EH (cell line): ENCODE measurements around the gene POMGNT2.

Source experiments
- DNase-seq: peaks from one replicate; pipeline ENCODE4 v3.0.0-alpha.2; 2015; ENCODE audit warnings: low read depth

Gene POMGNT2

DNA sequence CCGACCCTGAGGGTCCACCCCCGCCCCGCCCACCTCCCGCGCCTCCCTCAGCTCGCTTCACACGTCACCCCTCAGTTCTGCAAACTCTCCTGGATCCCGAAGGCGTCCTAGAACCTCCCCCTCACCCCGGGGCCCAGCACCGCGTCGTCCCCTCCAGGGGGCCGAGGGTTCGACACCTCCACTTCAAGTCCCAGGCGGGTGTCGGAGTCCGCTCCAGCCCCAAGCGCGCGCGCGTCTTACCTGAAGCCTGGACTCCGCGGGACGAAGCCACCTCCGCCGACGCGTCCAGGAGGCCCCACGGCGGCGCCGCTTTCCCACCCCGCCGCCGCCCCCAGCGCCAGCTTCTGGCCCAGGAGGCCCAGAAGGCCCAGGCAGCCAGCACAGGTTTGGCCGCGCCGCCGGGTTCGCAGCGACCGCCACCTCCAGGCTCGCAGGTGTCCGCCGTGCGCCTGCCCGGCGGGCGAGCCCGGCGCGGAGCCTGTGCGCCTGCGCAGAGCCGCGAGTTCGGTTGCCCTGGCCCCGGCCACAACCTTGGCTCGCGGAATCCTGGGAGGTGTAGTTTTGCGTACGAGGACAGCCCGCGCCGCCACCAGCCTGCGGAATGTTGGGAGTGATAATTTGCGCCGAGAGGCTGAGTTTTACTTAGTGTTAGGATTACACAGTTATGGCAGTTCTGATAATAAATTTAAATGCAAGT lies at the start of gene POMGNT2:
Gene POMGNT2, minus strand, starts transcription at position 484 of the 697 bp plus-strand sequence. CDS start 24,648 bp downstream, outside the sequence.
- DNase-seq = peak; percentile 85

DNA sequence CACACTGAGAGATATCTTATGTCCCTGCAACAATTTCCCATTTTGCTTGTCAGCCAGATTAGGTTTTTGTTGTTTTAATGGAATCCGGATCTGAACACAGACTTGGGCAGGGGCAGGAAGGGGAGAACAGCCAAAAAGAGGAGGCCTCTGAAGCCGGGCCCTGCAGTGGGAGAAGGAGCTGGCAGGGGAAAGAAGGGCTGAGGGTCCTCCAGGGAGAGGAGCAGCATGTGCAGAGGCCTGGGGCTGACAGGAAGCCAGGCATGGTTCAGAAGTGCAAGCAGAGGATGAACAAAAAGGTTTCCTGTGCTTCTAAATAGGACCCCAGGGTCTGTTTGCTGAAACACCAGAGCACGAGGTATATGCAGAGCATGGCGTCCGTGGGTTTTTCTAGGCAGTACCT lies 49.1 kb upstream of the POMGNT2 start:
- DNase-seq = no peak

DNA sequence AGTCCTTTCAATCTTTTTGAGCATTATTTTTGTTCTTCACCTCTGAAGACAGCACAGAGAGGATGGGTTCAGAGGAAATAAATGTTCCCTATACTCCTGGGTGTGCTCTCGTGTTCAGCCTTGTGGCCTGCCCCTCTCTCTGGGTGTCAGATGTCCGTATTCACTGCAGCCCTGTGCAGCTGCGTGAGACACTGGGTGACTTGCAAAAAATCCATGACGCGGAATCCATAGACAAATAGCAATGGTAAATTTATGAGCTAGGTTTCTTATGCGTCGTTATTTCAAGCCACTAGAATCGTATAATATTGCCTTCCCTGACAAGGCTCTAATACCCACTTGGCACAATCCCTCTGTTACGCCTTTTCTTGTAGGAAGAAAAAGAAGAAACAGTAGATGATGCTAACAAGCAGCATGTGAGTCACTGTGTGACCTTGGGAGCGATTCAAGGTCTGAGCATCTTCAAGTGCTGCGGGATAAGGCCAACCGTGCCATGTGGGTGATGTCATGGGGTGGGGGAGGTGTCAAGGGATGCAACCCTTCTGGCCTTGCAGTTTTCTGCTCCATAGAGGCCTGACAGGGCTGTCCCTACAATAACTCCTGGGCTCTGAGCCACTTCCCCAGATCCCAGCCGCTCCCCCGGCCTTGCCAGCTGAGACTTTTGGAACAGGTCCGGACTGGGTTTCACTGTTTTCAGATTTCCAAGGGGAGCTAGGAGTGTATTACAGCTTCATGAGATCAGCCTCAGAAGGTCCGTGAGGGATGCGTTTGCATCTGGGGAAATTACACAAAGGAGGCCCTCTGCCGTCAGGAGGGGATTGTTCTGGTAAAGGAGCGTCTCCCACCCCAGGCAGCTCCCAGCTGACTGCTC lies 47.6 kb upstream of the POMGNT2 start:
- DNase-seq = peak; percentile 73

DNA sequence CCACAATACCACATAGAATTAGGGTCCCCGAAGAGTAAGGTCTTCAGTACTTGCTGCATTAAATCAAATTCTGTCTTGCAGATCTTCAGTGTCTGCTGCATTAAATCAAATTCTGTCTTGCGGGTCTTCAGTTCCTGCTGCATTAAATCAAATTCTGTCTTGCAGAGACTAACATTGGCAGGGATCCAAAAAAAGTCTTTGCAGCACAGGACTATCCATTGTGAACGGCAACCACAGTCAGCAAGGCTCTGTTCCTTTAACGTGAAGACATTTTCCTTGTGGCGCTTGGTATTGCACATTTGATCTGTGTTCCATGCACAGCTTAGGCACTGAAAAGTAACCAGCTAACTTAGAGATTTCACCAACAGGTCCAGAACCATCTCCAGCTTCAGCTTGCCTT lies 46.8 kb upstream of the POMGNT2 start:
- DNase-seq = no peak

DNA sequence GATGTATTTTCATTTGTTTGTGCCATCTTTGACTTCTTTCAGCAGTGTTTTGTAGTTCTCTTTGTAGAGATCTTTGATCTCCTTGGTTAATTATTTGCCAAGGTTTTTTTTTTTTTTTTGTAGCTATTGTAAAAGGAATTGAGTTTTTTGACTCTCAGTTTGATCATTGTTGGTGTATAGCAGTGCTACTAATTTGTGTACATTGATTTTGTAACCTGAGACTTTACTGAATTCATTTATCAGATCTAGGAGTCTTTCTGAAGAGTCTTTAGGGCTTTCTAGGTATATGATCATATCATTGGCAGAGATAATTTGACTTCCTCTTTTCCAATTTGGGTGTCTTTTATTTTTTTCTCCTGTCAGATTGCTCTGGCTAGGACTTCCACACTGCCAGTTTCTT lies 42.2 kb upstream of the POMGNT2 start:
- no peak for DNase-seq

DNA sequence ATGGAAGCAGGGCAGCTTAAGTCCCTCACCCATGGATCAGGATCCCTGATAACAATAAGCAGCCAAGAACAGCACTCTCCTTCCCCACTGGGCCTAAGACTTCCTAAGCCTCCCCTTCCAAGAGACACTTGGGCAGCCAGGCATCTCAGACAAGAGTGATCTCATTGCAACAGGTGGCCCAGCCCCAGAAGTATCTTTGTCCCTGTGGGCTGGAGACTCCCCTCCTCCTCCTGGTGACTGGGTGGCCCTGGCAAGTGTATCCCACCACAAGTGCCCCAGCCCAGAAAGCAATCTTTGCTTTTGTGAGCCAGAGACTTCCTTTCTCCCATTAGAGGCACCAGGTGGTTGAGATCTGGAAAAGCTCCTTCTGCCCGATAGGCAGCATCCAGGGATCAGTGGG lies 40.7 kb upstream of the POMGNT2 start:
- DNase-seq = no peak

DNA sequence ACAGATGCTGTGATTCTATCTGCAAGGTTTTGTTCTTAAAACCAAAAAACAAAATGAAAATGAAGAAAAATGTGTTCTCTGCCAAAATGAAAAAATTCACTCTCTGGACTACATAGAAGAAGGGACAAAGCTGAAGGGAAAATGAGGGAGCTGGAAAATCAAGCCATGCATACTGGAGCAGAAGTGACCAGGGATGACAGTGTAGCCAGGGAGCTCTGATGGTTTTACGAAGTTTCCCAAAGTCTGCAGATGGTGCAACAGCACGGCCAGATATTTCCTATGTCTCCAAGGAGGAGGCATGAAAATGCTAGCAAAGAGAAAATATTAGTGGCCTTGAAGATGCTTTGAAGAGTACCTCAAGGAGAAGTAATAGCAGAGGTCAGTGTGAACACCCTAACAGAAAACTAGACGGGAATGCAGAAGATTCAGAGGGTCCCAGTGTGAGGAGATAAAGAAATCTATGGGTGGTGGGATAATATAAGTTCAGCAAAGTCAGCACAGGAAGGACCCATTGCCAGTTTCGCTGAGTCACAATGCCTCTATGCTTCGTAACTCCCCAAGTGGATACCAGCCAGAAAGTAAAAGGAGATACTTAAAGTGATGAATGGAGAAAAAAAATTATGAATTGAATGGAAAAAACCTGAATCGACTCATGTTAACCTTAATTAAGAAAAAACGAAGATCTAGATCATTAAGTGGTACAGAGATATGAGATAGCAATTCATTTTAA lies 39.0 kb upstream of the POMGNT2 start:
- peak; percentile 43 for DNase-seq

DNA sequence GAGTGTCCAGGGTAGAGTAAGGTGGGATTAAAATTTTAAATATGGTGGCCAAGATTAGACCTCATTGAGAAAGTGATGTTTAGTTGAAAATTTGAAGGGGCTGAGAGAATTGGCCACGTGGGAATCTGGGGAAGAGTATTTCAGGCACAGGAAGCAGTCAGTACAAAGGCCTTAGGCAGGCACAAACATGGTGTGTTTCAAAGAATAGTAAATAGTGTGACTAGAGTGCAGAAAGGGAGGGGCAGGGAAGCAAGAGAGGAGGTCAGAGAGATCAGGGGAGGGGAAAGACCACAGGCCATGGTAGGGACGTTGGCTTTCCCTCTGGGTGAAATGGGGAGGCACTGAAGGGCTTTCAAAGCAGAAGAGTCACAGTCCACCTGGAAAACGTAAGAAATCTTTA lies 36.6 kb upstream of the POMGNT2 start:
- no peak for DNase-seq

DNA sequence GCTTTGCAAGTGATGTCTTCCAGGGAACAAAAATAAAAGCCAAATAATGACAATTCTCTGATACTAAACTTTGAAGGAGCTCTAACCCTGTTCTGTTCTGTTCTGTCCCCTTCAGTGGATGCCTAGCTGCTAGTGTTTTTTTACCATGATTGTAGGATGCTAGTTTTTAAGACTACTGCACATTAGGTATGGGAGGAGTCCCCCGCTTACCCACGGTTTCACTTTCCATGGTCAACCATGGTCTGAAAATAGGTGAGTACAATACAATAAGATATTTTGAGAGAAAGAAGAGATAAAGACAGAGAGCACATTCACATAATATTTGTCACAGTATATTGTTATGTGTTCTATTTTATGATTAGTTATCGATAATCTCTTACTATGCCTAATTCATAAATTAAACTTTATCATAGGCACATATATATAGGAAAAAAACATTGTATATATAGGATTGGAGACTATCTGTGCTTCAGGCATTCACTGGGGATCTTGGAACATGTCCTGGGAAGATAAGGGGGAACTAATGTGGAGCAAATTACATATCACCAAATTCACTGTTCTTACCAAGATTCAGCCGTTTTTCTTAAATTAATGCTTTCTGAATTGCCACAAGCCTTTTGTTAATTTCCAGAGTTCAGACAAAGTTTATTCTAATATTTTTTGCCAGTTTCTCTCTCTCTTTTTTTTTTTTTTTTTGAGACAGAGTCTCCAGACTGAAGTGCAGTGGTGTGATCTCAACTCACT lies 32.8 kb upstream of the POMGNT2 start:
- DNase-seq = no peak

DNA sequence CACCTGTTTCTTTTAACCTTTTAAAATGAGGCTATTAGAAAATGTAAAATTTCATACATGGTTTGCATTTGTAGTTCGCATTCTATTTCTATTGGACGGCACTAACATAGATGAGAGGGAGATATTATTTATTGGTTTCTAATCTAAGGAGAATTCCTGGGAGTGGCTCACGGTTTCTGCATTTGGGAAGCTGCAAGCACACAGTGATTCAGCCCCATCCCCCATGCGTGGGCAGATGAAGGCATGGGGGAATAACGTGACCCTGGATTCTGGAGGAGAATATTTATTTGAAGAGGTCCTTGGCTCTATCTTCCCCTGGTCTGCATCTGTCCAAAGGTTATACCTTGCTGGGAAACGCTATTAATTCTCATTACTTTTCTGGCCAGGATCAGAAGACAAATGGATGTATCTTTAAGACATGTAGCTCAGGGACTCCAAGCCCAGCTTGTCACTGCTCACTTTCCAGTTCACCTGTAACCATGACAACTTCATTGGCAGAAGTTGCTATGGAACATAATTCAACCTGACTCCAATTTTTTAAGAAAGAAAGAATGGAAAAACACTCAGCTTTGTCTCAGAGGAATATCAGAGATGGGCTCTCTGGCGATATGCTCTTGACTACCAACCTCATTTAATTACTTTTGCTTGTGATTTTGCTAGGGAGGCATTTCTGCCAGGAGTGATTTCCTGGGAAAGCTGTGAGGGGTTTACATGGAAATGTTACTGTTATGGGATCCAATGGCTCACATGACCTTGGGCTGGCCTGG lies 27.2 kb upstream of the POMGNT2 start:
- DNase-seq = no peak

DNA sequence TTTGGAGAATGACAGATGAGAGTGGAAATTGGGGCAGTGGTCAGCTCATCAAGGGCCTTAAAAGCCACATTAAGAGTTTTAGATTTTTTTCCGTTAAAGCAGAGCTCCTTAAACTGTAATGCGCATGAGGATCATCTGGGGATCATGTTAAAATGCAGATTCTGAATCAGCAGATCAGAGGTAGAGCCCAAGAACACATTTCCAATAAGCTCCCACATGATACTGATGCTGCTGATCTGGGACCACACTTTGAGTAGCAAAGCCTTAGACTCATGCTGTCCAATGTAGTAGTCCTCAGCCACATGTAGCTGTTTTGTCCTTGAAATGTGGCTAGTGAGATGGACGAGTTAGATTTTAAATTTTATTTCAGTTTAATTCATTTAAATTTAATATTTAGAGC lies 26.3 kb upstream of the POMGNT2 start:
- DNase-seq = no peak

DNA sequence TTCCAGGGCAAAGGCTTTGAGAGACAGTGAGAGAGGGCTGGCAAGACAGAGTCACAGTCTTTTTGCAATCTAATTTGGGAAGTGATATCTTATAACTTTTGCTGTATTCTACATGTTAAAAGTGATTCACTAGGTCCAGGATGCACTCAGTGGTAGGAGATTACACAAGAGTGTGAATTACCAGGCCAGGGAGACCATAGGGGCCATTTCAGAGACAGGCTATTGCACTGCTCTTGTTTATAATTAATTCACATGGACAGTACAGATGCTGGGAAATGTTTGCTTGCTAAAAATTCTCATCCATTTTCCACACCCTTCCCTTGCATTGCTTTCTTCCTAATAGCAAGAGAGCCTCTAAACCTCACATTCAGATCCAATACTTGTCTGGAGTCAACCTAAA lies 22.6 kb upstream of the POMGNT2 start:
- DNase-seq = no peak

DNA sequence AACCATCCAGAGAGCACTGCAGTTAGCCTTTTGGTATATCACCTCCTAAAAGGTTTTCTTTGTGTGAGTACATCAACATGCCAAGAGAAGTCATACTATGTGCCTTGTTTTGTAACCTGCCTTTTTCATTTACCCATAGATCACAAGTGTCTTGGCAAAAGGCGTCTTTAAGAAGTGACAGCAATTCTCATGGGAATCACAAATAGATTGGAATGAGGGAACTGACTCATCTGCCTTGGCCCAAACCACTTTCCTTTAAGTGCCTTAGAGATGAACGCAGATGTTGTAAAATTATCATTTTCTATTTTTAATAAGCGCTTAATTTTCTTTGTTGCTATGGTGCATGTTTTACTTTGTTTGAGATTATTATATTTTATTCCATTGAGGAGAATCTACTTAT lies 20.7 kb upstream of the POMGNT2 start:
- no peak for DNase-seq

DNA sequence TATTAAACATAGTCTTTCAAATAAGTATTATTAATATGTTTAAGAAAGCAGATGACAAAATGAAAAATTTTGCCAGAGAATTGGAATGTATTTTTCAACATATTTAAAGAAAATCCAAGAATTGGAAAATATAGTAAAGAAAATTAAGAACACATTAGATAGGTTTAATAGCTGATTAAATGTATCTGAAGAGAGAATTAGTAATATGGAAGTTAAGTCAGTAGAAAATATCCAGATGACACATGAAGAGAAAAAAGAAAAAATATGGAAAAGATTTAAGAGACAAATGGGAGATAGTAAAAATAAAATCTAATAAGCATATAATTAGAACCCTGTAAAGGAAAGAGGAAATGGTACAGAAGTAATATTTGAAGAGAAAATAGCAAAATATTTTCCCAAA lies 18.0 kb upstream of the POMGNT2 start:
- no peak for DNase-seq

DNA sequence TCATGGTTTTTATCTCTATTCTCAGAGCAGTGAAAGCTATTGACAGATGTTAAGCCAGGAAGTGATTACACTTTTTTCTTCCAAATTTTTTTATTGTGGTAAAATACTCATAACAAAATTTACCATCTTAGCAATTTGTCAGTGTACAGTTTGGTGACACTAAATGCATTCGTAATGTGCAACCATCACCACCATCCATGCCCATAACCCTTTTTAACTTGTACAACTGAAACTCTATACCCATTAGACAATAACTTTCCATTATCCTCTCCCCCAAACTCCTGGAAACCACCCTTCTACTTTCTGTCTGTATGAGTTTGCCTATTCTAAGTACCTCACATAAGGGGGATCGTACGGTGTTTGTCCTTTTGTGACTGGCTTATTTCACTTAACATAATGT lies 15.1 kb upstream of the POMGNT2 start:
- no peak for DNase-seq

DNA sequence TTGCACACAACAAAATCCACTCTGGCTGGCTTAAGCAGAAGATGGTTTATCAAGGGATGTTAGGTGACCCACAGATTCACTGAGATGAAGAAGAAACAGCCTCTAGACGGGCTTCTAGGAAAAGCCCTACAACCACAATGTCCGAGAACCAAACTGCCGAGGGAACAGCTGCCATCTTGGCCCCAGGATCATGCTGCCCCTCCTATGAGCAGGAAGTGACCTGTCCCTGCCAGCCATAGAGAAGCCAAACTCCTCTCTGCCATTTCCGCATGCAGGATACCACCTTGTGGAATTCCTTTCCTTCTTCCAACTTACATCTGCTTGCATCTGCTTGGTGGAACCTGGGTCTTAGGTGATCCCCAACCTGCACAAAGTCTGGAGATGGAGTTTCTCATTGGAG lies 11.4 kb upstream of the POMGNT2 start:
- no peak for DNase-seq

DNA sequence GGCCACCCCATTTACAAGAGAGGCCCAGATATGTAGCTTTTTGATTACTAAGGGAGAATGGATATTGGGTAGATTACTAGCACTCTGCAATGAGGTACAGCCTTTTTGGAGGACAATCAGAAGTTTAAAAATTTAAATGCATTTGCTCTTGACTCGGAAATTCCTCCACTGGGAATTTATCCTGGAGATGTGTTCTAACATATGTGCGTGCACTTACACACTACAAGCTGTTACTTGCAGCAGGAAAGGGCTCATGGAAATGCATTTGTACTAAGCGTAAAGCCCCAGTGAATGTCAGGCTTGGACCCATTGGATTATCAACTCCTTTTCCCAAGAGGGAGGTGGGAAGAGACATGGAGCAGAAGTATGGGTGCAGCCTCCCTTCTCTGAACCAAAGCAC lies 7.8 kb upstream of the POMGNT2 start:
- DNase-seq = no peak

DNA sequence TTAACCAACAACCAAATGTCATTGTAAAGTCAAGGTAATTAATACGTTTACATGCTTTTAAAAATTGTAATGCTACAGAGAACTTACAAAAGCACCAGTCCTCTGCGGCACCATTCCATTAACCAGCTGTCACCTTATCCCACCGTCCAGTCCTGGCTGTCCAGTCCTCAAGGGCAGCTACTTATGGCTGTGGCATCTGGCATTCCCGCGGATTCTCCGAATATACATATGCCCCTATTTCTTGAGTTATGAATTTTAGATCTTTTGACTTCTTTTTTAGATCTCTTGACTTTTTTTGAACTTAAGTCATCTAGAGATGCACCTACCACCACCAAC lies 382 bp upstream of the POMGNT2 start:
- no peak for DNase-seq

DNA sequence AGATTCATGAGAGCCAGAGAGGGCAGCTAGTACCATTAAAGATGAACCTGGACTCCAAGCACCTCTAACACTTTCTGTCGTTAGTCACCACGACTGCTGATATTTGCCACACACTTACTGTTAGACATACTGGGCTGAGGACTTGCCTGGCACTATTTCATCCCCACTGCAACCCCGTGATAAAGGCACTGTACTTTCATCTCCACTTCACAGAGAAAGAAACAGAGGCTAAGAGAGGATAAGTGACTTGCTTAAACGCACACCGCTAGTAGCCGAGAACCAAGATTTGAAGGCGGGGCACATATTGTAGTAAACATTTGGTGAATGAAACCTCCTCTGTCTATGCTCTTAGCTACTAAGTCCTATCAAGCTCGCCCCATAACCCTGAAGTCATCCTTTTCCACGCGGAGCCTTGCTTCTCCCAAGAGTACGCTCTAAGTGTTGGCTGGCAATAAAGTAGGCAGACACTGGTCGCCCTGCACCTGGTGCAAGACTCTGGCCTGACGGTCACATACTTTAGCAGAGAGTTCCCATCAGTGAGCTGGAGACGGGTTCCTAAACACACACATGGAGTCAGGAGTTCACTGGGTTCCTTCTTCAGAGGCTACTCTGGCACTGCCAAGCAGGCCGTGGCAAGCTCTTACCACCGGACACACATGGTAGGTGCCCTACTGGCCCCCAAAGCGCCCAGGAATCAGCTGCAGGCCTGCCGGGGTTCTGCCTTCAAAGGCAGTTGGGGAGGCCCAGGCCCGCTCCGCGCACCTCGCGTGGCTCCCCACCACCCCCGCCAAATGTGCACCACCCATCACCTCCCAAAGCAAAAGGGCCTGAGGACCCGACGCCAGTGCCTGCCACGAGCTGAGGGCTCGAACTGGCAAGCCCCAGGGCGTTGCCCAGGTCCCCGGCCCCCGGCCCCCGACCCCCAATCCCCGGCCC lies 951 bp downstream of the POMGNT2 start:
- DNase-seq = peak; percentile 3

DNA sequence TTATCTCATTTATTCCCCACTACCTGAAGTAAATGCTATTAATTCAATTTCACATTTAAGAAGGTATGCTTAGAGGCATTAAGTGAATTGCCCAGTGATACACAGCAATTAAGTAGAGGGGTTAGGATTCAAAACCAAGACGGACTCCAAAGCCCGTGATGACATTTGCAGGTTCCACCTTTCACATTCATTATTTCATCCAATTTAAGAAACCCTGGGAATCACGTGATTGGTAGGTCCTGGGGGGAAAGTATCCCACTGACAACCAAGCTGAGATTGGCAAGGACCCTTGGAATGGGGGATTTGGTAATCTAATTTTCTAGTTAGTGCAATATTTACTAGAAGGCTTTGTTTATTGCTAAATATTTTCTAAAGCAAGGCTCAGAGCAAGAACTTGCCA lies 1.8 kb downstream of the POMGNT2 start:
- no peak for DNase-seq
